GM12878 (cell line): ENCODE data around the gene ECT2. TPM values are rescaled to one million over a fixed set of nuclear protein-coding genes. Genes with fewer than 3 reads are reported as not detected.
A peak's percentile ranks its signal among the peaks of the same experiment; 100 is the strongest.

Source experiments
- ATAC-seq: fragments of 200-7000 bp; cut with Tn5 transposase; 3 replicates; pipeline ENCODE4 v1.9.1; 2020; ENCODE audit warnings: mild to moderate bottlenecking, moderate library complexity
- BruUV-seq: library from RNA; stranded (reverse); fragments of 400-500 nt; replicated peaks from 2 replicates; lab custom pipeline; 2021; lab: Mats Ljungman, UMichigan
- CTCF ChIA-PET: fragments of 300-600 bp; sonication (Branson Sonifier 250); formaldehyde crosslinking; extraction: SDS; loops from one replicate; lab custom pipeline; 2021; ENCODE audit warnings: inconsistent platforms; lab: Yijun Ruan, JAX
- POLR2A ChIA-PET: fragments of 350-600 bp; formaldehyde crosslinking; extraction: SDS; loops from one replicate; lab custom pipeline; 2021; ENCODE audit warnings: inconsistent platforms; lab: Charles Lee
- RAD21 ChIA-PET: fragments of 300-600 bp; sonication (Branson Sonifier 250); formaldehyde crosslinking; loops from one replicate; lab custom pipeline; 2023; ENCODE audit warnings: antibody characterized with exemption; ENCODE audit not compliant: unreplicated experiment; lab: Charles Lee
- SMC1A ChIA-PET: fragments of 300-600 bp; sonication (Branson Sonifier 250); formaldehyde crosslinking; loops from one replicate; lab custom pipeline; 2023; ENCODE audit not compliant: unreplicated experiment, uncharacterized antibody; lab: Charles Lee
- DNase-seq: peaks from one replicate; pipeline ENCODE4 v3.0.0-alpha.2; 2011; ENCODE audit warnings: low read depth, low spot score
- FAIRE-seq: peaks from 3 replicates; lab custom pipeline; 2011; peaks lifted over from hg19 to GRCh38; lab: Jason Lieb, UNC
- H2AFZ ChIP-seq: 2 replicates; pipeline ENCODE4 v1.6.0; 2011; ENCODE audit warnings: low read depth, low read length, control low read depth; ENCODE audit not compliant: control insufficient read depth
- H3K27ac ChIP-seq: 2 replicates; pipeline ENCODE4 v1.5.1; 2011; ENCODE audit warnings: control low read depth; ENCODE audit not compliant: control insufficient read depth, insufficient read depth
- H3K27me3 ChIP-seq, 2 experiments: replicated peaks in 1 of 2; 2 replicates each; pipeline versions ENCODE4 v1.6.0 to v1.6.1; 2011; ENCODE audit warnings: low read length in 1 of 2; ENCODE audit not compliant: control insufficient read depth in 2 of 2, insufficient read depth in 2 of 2
- H3K36me3 ChIP-seq, 2 experiments: 2 replicates each; pipeline ENCODE4 v1.5.1; 2011; ENCODE audit warnings: low read length in 1 of 2; ENCODE audit not compliant: control insufficient read depth in 2 of 2, insufficient read depth in 2 of 2
- H3K4me1 ChIP-seq: 2 replicates; pipeline ENCODE4 v1.6.1; 2011; ENCODE audit warnings: mild to moderate bottlenecking, low read length, moderate library complexity, mixed read lengths; ENCODE audit not compliant: control insufficient read depth, insufficient read depth
- H3K4me2 ChIP-seq: 2 replicates; pipeline ENCODE4 v1.6.0; 2011; ENCODE audit warnings: control low read depth; ENCODE audit not compliant: control insufficient read depth, insufficient read depth
- H3K4me3 ChIP-seq: fragments of 200-600 bp; sonication (generic); 2 replicates; pipeline ENCODE4 v1.5.1; 2016
- H3K79me2 ChIP-seq: 2 replicates; pipeline ENCODE4 v1.6.0; 2011; ENCODE audit warnings: low read length; ENCODE audit not compliant: control insufficient read depth, insufficient read depth
- H3K9ac ChIP-seq: 2 replicates; pipeline ENCODE4 v1.8.0; 2011; ENCODE audit warnings: low read length, control low read depth, mixed read lengths; ENCODE audit not compliant: control insufficient read depth, insufficient read depth
- H3K9me3 ChIP-seq: replicated peaks from 3 replicates; pipeline ENCODE4 v1.5.1; 2011; ENCODE audit warnings: mild to moderate bottlenecking, low read length; ENCODE audit not compliant: control insufficient read depth, insufficient read depth
- H4K20me1 ChIP-seq: 2 replicates; pipeline ENCODE4 v1.6.0; 2011; ENCODE audit not compliant: control insufficient read depth, insufficient read depth
- MAX ChIP-seq: IDR thresholded peaks from 2 replicates; pipeline ENCODE4 v1.6.1; 2012; ENCODE audit warnings: low read depth, low read length, improper control_type of control experiment
- PKNOX1 ChIP-seq: fragments of 450-650 bp; IDR thresholded peaks from 2 replicates; pipeline ENCODE4 v1.6.1; 2016; ENCODE audit warnings: mild to moderate bottlenecking
- WGBS: methylation state at CpG from one replicate; pipeline ENCODE4 v1.1.6; 2016; ENCODE audit warnings: low lambda C conversion rate; ENCODE audit not compliant: insufficient replicate concordance, insufficient coverage; ENCODE audit errors: missing lambda C conversion rate; 5-methylcytosine and 5-hydroxymethylcytosine counted together
- in situ Hi-C: fragments of 300-500 bp; cut with MboI; formaldehyde crosslinking; loops from 9 replicates; pipeline ENCODE4 v1.14.3; 2018; ENCODE audit warnings: mixed read lengths
- intact Hi-C: fragments of 100-400 bp; cut with micrococcal nuclease; formaldehyde crosslinking; loops from one replicate; pipeline ENCODE4 v1.14.2; 2022; ENCODE audit not compliant: unreplicated experiment
- polyA plus RNA-seq, 11 experiments: library from polyadenylated mRNA; depleted of rRNA in 4 of 11; unstranded in 6 of 11; stranded (reverse) in 5 of 11; fragments of >200 nt; fragmentation: Nextera tagmentation in 4 of 11; fragmentation: Illumina TruSeq in 1 of 11; extraction: Ambion mirVana in 4 of 11; extraction: Trizol in 1 of 11; gene quantifications; 1 replicate in 1 of 11; 2 replicates in 10 of 11; pipeline versions ENCODE4 v1.2.1 to v1.2.3, GENCODE V29; 2011 to 2016; ENCODE audit warnings: inconsistent platforms in 2 of 11, missing spikeins in 2 of 11, low read depth in 1 of 11
- total RNA-seq, 4 experiments: library from RNA; depleted of rRNA in 3 of 4; stranded (reverse); fragments of >200 nt in 3 of 4; fragmentation: Illumina TruSeq in 1 of 4; extraction: Trizol in 1 of 4; gene quantifications; 2 replicates each; pipeline versions ENCODE4 v1.2.1 to v1.2.3, GENCODE V29; 2013 to 2021

Gene ECT2
- total and polyA plus RNA-seq, 10 of the 15 experiments (the other 5 are each of a cell fraction or from before 2014, with no cell fraction given): 21.5 to 47.8 (median 38.2) TPM

GRCh38 chr3:172752651-172753050 lies 2.1 kb downstream of the ECT2 start:
- H3K4me2 ChIP-seq: peak overlapping the region; percentile 62
- BruUV-seq: no TSS peak
- no peak overlapping the region; the same call in 1 of the 2 replicates for H2AFZ ChIP-seq

More at GRCh38 chr3:172752651-172753050, 2.1 kb downstream of the ECT2 start:
- H3K36me3 ChIP-seq: peaks cover 0 to 4% of the 10 kb centered on the region in 2 experiments; a peak in 2 of 4 replicates
- peaks cover 45% of the 10 kb centered on the region for H3K79me2 ChIP-seq
- no peak for DNase-seq
- H3K9me3 ChIP-seq: no peaks in the 10 kb centered on the region; the same call in 2 of the 3 replicates
- no peaks in the 10 kb centered on the region for H3K4me1 ChIP-seq
- no peaks in the 10 kb centered on the region for H4K20me1 ChIP-seq
- peak overlapping the region; percentile 49; the same call in 1 of the 2 replicates for H3K4me3 ChIP-seq
- WGBS: 100% methylated on average over 1 of the region's 1 CpG
- in situ Hi-C loops: no loop called here
- TF ChIP-seq PKNOX1: peak; percentile 42; the same call in 1 of the 2 replicates
- TF ChIP-seq MAX: no peak
- TF ChIP-seq, all 136 proteins: peak for 1
- ChIA-PET CTCF (interaction anchor here (0.6 to 2.8 kb wide), 5 partner anchors 16 to 236 kb away, joined by 3 to 13 read pairs (median 3); partner anchors contain the start of gene NCEH1), SMC1A (interaction anchor here (0.8 to 2.4 kb wide), 5 partner anchors 10 to 80 kb away, joined by 3 to 7 read pairs (median 3); no protein-coding TSS in a partner anchor), RAD21 (interaction anchor here (0.7 to 1.0 kb wide), 3 partner anchors 42 to 79 kb away, joined by 3 read pairs; partner anchors contain the start of gene NCEH1), POLR2A (interaction anchor here (0.8 kb wide), 1 partner anchor 31 kb away, joined by 3 read pairs; no protein-coding TSS in a partner anchor)
- no peak overlapping the region for H3K9ac ChIP-seq
- ATAC-seq (no peak), FAIRE-seq (no peak)
- no peak overlapping the region; the same call in 1 of the 2 replicates for H3K27ac ChIP-seq
- no peaks in the 10 kb centered on the region for H3K27me3 ChIP-seq
- intact Hi-C loops: no loop called here
